Ureter (tissue), 1 donor: Measurements from ENCODE around the gene ZNF385A. TPM values are rescaled to one million over a fixed set of nuclear protein-coding genes. Genes with fewer than 3 reads are reported as not detected.
"Not testable (repeated sequence)": the region's sequence is repeated elsewhere in the genome, so short reads cannot be mapped to it uniquely, and the experiment has no call there.

ENCODE experiments used
- DNase-seq: peaks from one replicate; pipeline ENCODE4 v3.0.0-alpha.2; 2020; ENCODE audit warnings: low spot score
- total RNA-seq: library from RNA; stranded (reverse); gene quantifications from one replicate; pipeline ENCODE4 v1.2.4, GENCODE V29; 2023
- donor health status: DM: yes; HTN: yes; CAD: no.

Gene ZNF385A
- total RNA-seq, 1 donor from 2014 or later, result 88.4 TPM

DNA sequence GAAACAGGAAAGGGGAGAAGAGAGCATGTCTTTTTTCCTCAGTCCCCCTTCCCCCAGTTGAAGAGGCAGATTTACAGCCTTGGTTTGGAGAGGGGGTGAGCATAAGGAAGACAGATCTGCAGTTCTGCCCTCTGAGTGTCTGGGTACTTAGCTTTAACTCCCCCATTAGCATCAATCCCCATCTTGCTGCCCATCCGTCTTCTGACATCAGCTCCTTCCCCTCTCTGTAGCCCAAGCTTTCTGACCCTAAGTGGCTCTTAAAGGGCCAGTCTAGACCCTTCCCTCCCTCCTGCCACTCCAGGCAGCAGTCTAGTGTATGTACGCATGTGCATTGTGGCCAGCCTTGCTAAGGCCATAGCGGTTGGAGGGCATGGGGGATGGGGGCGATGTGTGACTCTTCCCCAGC, 27.6 kb downstream of the ZNF385A start:
- DNase-seq, result no peak

DNA sequence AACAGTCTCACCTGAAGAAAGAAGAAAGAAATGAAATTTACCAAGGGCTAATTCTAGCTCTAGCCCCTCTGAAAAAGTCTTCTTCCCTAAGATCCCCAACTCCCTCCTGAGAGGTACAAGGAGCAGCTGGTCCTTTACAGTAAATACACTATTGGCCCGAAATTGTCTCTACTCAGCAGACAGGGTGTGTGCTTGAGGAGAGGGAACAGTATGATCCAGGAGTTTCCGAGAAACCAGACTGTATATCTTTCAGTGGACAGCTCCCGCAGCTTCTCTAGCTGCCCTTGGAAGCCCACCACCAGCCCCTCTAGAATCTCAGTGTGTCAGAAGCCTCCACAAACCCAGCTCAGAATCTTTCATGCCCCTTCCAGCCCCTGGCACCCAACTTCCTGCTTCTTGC, 28.3 kb downstream of the ZNF385A start:
- DNase-seq, result no peak

DNA sequence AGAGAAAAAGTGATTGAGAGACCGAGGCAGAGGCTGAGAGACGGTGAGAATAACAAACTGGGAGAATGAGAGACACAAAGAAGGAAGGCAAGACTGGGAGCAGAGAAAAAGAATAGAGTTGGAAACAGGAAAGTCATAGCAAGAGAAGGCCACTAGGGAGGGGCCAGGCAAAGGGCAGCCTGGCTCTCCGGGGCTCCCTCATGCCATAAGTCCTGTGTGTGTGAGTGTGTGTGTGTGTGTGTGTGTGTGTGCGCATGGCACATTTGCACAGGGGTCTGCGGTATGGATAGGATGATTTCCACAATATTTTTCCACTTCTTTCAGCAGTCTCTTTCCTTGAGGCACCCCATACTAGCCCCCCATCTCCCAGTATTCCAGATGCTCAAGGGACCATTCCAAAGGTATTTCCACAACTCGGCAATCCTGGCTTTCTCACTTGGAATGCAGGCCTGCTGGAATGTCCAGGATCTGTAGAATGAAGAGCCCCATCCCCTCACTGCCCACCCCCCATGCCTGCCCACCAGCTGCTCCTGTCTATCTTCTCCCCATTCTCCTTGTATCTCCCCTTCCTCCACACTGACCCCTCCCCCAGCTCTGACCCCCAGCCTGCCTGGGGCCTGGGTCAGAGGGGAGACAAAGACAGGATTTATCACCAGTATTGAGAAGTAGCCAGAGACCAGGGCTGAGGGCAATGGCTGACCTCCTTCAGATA, 29.3 kb downstream of the ZNF385A start:
- no peak for DNase-seq

DNA sequence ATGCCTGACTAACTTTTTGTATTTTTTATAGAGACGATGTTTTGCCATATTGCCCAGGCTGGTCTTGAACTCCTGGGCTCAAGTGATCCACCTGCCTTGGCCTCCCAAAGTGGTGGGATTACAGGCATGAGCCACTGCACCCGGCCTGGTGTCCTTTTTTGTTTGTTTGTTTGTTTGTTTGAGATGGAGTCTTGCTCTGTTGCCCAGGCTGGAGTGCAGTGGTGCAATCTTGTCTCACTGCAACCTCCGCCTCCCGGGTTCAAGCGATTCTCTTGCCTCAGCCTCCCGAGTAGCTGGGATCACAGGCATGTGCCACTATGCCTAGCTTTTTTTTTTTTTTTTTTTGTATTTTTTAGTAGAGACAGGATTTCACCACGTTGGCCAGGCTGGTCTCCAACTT, 30.3 kb downstream of the ZNF385A start:
- not testable (repeated sequence) for DNase-seq

DNA sequence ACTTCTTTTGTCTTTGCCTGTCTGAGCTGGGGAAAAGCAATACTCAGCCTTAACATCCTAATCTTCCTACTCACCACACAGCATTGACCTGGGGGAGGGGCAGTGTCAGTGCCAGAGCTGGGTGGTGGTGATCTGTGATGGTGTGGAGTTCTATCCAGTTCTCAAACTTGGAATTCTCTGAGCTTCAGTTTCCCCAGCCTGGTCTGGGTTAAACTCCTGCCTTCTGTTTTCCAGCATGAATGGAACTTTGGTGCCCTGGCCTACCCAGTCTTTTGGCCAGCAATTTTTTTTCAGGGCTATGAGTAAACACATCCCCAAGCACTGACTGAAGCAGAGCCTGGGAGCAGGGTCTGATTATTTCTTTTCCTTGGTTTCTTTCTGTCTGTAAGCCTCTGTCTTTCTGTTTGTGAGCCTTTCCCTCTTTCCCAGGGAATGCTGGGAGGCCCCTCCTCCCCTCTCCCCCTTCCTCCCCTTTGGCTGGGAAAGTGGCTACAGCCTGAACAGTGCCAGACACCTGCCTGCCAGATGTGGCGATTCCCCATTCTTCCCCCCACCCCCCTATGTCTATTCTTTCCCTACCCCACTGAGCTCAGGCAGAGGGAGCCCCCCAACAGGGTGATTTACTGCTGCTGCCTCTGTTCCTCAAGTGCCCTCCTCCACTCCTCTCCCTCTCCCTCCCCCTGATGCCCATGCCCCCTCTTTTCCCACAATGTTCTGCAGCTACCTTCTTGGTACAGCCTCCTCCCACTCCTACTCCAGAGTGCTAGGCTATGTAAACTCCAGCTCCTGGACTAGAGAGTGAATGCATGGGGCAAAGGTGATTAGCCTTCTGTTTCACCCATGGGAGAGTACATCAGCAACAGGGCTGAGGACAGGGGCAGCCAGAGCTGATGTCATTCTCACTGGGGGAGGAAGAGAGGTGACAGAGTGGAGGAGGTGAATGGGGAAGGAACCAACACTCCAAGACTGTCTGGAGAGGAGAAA, 31.4 kb downstream of the ZNF385A start:
- DNase-seq, result no peak

DNA sequence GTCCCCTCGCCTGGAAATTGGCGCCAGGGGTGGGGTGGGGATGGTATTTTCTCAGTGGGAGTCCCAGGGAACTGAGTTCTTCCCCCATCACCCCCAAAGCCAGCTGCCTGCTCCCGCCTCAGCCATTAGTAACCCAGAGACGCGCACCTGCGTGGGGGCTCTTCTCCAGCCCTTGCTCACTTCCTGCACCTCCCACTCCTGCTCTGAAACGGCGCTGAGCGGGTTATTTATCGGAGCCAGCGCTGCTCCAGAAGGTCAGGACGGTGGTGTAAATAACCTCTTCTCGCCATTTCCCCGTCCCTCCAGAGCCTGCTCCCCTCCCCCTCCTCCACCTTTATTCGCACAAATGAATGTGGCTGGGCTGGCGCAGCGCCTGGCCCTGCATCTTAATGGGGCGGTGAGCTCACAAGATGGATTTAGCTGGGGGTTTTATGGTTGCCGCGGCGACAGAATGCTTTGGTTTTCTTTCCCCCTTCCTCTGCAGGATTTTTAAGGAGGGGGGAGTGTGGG, 32.5 kb downstream of the ZNF385A start:
- DNase-seq, result peak; percentile 59

DNA sequence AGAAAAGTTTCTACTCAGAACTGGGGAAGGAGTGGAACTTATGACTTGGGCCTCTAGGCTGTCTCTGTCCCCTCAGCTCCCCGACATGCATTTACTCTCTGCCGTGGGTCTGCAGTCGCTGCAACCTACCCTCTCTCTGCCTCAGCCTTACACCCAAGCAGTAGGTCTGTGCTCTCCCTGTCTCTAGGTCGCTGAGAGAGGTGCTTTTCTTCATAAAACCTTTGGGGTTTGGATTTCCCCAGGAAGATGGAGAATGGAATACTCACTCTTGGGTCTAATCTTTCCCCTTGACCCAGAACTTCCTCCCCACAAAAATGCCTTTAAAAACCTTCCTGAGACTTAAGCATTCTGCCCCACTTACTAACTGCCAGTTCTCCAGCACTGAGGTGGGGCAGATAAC, 33.2 kb downstream of the ZNF385A start:
- DNase-seq, result no peak

DNA sequence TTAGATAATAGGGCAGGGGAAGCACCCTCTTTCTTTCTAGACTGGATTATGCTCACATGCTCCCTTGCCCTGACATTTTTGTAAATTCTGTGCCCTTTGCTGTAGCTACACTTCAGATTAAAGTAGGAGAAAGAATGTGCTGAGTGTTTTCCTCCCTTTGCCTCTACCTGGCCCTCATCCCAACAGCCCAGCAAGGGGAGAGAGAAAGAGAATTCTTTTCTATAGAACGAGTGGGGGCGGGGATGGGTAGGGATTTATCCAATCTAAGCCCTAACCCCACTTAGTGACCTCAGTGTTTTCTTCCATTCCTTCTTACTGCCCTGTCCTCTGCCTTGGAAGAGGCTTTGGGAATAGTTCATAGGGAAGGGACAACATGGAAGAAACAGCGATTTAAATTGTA, 33.8 kb downstream of the ZNF385A start:
- DNase-seq, result no peak

DNA sequence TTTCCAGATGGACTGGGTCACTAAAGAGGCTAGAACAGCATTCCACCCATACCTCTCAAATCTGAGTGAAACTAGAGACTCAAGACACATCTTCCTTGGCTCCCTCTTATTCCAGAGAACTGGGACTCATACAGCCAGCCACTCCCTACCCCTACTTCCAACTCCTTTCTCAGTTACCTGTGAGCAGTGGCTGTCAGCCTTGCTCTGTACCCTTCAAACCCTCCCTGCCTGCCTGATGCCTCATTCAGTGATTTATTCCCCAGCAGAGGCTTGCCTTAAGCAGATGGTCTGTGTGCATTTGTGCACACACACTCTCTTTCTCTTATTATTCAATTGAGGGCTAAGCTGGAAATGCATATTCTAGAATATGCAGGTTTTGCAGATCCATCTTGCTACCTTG, 34.9 kb downstream of the ZNF385A start:
- no peak for DNase-seq

DNA sequence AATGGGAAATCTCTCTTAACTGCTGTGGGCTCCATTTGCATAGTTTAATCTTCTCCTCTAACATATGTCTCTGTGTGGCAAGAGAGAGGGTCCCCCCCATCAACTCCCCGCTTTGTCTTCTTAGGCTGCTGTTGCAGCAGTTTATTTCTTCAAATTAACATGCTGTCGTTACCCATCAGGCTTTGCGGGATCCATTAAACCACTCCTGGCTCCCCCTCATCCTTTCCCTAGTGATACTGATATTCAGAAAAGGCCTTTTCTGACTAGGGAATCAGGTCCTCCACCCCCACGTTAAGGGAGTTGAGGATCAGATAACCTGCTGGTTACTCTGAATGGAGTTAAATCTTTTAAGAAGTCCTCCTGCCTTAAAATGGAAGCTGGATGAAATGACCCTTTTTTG, 35.5 kb downstream of the ZNF385A start:
- no peak for DNase-seq

DNA sequence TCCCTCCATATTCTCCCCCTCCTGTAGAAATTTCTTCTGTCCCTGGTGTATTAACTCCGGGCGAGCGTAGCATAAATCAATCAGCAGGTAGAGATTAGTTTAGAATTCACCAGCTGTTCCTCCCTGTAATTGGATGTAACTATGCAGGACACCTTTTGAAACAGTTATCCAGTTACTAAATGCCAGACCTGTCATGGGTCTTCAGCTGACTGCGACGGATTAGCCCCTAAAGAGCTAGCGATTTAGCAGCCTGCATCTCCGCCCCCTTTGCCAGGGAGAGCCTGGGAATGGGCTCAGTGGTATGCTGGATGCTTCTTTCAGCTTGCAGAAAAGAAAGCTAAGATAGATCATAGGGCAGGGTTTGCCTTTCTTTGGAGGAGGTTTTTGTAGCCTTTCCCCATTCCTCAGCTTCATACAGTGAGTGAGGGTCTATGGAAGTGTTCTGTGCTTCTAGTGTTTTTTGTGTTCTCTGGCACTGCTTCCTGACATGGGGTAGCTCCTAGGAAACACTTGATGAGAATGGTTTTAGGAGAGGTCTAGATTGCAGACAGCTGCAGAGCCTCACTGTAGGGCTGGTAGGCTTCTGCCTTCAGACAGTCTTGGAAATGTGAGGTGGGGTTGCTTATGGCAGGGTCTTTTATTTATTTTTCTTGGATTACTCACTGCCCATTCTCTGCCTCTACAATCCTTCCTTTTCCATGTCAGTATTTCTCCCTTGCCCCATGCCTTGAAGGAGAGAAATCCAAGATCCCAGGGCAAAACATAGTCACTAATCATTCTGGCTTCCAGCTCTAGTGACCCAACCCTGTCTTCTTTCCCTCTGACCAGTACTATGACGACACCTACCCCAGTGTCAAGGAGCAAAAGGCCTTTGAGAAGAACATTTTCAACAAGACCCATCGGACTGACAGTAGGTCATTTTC, 42.9 kb downstream of the ZNF385A start:
- no peak for DNase-seq

DNA sequence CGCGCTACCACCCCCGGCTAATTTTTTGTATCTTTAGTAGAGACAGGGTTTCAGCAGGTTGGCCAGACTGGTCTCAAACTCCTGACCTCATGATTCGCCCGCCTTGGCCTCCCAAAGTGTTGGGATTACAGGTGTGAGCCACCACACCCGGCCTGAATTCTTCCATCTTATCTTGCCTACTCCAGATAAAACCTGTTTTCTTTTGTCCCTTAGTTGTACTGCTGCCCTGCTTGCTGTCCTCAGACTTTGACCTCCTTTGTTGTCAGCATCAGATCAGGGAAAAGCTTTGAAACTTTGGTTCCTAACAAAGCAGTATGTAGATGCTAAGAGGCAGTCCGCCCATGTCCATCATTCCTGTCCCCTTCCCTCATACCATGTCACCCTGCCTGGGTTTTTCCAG, 43.7 kb downstream of the ZNF385A start:
- no peak for DNase-seq

DNA sequence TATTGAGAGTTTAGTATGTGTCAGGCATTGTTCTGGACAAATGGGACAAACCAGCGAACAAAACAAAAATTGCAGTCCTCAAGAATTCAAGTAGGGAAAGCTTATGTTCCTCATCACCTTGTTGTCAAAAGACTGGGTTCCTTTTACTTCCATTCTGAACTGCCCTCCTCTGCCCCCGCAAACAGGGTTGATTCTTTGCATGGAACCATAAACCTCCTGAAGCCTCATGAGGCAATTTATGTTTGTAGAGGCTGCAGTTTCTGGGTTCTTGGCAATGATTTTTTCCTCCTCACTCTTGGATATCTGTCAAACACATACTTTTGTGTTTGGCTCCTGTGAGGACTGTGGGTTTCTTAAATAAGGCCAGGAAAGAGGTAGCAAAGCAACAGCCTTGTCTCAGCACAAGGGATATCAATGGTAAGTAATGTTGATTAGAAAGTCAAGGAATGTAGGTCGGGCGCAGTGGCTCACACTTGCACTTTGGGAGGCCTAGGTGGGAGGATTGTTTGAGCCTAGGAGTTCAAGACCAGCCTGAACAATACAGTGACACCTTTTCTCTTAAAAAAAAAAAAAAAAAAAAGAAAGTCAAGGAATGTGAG, 45.7 kb downstream of the ZNF385A start:
- DNase-seq, result no peak

DNA sequence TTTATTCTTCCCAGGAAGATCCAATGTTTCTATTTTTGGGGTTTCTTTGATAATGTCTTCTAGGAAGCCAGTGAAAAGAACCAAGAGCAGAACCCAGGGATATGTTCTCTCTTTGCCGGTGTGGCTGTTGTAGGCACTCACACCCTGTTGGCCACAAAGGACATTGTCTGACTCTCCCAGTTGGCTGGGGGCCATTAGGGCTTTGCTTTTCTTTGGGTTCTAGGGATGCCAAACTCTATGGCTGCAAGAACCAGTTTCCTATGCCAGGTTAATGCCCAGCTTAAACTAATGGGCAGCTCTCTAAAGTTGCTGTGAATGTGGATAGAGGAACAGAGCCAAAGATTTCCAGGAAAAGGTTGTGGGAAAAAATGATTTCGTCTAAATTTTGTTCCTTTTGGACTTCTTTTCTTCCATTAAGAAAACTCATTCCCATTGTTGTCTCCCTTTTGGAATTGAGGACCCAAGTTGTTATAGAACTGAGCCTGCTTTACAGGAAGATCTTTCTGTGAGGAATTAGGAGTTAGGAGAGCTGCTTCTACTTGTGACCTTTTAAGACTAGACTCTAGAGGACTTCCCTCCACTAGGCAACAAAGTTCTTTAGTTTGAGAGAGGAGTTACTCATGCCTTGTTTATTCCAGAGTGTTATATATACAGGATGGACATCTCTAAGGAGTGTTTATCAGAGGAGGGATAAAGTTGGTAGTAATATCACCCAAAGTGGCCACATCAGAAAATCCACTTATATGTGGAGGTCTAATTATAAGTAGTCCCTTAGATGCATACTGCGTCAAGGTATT, 46.5 kb downstream of the ZNF385A start:
- no peak for DNase-seq

DNA sequence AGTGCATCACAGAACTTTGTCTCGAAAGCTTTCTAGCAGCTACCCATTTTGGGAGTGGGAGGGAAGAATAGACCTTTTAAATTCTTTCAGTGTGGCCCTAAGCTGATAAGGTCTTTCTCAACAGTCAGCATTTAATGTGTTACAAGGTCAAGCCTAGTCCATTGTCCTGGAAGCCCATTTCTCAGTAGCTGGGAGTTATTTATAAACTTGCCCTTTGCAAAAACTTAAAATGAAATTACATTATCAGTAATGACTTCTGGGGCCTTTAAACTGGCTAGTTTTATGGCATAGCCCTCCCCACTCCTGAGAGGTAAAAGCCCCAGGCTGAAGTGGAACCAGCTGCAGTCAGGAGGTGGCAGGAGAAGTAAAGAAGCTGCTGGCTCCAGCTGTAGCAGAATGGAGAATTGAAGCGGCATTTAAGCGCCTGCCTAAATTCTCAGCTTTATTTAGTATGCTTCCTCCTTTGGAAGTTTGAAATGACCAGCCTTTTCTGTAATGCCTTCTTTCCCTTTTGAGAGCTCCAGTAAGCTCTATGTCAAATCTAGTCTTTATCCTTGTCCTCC, 47.2 kb downstream of the ZNF385A start:
- DNase-seq, result no peak

DNA sequence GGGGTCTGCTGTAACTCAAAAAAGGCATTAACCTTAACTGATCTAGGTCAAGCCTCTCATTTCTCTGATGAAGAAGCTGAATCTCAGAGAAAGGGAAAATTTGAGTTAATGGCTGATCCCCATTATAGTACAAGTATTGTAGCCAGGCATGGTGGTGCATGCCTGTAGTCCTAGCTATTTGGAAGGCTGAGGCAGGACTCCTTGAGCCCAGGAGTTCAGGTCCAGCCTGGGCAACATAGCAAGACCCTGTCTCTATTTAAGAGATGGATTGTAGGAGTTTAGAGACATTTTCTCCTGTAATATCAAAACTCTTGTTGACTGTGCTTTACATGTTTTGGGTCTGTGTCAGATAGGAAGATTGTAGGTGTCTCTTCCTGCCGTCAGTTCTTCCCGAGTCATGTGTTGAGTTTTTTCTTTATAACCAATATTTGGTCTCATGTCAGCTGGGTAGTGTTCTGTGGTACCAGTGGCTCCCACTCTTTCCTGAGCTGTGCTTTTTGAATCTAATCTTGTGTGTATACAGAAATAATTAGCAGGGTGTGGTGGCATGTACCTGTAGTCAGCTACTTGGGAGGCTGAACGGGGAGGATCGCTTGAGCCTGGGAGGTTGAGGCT, 51.0 kb downstream of the ZNF385A start:
- no peak for DNase-seq

DNA sequence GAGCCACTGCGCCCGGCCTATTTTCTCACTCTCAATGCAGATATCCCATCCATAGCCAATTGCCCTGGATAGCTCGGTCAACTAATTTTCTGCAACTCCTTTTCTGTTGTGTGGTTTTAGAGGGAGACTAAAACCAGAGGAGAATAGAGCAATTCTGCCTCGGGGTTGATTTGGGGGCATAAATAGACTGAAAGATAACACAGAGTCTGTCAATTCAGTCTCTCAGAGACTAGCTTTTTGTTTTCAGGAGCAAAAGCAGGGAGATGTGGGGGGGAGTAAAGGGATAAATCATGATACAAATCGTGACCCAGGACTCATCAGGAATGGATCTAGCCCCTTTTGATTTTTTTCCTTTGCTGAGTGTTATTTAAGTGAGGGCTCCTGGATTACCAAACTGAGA, 53.1 kb downstream of the ZNF385A start:
- DNase-seq, result no peak

DNA sequence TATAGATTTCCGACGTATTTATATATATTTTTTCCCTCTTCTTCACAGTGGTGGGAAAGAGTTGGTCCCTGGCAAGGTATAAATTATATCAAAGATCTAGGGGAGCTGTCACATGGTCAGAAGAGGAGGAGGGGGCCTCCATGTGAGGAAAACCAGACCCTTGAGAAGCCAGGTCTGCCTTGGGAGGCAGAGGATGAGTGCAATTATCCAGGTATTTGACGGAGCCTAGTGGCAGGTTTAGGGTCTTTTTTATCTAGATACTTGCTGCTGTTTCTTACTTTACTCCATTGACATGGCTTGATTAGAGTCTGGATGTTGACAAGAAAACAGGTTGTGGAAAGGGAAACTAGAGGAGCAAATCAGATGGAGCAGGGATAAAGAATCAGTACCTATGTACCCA, 54.1 kb downstream of the ZNF385A start:
- DNase-seq, result no peak

DNA sequence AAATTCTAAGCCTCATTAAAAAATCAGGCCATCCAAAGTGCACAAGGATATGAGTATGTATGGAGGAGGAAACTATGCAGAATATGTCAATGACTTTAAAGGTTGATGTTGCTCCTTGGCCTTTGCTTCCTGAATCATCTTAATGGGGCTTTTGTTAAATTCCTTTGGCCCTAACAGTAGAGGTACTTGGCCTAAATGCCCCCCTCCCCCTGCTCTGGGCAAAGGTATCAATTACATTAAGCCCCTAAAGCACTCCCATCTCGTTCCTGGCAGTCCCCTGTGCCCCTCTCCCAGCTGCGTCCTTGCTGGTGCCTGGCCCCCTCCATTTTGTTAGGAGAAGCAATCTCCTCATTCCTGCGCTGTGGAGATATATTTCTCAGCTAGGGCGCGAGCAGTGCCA, 54.8 kb downstream of the ZNF385A start:
- no peak for DNase-seq
